NCI-H748 (cell line): Measurements from ENCODE around the gene PTGES.

Source experiments
- DNase-seq: peaks from one replicate; lab custom pipeline; 2025; ENCODE audit not compliant: unreplicated experiment; lab: John Stamatoyannopoulos, UW

PTGES gene

DNA sequence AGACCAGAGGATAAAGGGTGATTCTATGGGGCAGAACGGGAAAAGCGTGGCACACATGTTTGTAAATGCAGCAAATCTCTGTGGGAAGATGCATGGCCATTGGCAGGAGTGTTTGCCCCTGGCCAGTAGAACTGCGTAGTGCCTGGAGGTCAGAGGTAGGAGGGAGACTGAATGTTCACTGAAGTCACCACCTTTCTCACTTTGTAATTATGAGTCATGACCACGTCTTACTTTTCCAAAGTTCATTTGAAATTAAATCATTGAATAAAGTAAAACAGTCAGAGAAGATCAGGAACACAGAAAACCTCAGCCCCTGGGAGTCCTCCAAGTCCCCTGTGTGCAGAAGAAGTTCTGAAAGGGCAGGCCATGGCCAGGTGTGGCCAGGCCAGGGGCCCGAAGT, 4.6 kb downstream of the PTGES start:
- no peak for DNase-seq

DNA sequence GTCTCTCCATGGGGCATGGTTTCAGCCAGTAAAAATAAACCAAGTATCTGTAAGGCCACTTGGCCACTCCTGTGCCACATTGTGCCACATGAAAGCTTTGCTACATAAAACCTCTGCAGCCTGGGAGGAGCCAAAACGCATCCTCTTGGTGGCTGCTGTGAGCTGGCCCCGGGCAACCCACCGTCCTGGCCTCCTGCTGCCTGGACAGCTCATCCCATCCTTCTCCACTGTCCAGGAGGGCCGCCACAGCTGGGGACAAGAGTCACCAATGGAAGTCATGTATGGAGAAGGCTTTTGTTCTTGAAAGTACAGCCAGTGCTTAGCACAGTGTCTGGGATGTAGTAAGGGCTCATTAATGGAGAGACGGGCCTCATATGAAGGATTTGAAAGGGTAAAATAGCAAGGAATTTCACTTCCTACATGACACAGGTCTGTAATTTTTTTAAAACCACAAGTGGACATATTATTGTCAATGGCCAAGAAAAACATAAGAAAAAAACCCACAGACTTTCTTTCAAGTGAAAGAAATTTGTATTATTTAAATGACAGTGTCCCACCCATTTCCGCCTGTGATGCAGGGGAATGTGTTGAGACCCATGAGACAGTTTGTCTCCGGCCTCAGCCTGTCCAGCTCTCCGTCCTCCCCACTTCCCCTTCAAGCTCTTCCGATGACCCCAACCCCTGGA, 6.6 kb downstream of the PTGES start:
- DNase-seq, result no peak

DNA sequence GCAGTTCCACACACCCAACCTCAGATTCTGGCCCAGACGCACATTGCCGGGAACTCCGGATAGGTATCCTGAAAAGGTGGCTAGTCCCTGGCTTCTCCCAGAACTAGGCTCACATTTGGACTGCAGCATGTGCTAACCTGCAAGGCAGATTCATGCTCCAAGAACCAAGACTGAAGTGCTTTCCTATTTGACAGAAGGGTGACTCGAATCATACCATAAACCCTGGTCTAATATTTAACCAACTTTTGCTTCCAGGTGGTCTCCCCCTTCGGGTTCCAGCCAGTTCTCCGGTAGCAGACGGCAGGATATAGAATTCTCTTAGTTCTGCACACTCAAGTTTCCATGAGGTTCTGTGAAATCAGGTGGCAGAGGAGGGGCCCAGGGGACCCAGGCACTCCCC, 7.6 kb downstream of the PTGES start:
- no peak for DNase-seq

DNA sequence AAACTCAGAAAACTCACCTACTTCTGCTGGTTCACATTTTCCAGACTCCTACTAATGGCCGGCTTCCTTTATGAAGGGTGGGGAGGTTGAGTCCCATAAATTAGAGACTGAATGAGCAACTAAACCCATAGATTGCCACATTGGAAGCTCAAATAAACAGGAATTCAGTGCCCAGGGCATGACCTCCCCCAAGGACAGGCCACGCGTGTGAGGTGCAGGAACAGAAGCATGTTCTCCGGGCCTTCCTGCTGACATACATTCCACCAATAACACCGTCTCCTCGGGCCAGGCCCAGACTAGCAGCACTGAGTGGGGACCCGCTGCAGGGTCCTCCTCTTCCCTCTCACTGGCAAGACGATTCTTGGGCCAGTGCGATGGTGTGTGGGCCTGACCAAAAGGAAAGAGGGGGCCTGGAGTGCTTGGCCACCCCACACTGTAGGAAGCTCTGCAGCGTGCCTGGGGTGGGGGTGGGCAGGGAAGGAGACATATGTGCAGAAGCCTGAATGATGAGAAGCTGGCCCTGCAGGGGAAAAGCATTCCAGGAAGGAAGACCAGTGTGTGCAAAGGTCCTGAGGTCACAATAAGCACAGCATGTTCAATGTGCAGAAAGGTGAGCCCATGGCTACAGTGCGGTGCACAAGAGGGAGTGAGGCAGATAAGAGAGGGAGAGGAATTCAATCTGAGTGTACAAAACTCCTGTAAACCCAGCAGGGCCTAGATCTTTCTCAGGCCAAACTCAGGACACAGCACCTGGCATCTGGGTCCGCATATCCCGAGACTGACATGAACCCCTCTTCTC, 12.0 kb downstream of the PTGES start:
- no peak for DNase-seq

DNA sequence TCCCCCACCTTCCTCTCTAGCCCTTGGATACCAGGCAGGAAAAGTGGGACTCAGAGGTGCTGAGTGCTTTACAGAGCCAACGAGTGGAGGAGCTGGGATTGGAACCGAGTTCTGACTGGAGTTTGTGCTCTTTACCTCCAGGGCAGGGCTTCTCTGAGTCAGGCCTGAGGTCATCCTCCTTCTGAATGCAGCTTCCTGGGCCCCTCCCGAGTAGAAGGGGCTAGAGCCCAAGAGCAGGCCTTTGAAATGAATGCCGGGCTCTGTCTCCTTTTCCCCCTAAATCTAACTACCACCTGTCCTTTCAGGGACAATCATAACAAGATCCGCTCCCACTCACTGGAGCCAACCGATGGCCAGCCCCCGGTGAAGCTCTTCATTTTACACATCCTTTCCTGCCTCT, 12.7 kb downstream of the PTGES start:
- no peak for DNase-seq

DNA sequence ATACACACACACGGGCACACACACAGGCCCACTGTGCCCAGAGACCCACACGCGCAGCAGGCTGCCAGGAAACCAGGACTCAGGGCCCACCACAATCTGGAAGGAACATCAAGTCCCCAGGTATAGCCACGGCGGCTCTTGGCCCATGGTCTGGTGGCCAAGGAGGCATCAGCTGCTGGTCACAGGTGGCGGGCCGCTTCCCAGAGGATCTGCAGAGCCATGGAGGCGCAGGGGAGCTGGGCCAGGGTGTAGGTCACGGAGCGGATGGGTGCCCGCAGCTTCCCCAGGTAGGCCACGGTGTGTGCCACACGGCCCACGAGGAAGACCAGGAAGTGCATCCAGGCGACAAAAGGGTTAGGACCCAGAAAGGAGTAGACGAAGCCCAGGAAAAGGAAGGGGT, 13.4 kb downstream of the PTGES start:
- DNase-seq, result no peak

DNA sequence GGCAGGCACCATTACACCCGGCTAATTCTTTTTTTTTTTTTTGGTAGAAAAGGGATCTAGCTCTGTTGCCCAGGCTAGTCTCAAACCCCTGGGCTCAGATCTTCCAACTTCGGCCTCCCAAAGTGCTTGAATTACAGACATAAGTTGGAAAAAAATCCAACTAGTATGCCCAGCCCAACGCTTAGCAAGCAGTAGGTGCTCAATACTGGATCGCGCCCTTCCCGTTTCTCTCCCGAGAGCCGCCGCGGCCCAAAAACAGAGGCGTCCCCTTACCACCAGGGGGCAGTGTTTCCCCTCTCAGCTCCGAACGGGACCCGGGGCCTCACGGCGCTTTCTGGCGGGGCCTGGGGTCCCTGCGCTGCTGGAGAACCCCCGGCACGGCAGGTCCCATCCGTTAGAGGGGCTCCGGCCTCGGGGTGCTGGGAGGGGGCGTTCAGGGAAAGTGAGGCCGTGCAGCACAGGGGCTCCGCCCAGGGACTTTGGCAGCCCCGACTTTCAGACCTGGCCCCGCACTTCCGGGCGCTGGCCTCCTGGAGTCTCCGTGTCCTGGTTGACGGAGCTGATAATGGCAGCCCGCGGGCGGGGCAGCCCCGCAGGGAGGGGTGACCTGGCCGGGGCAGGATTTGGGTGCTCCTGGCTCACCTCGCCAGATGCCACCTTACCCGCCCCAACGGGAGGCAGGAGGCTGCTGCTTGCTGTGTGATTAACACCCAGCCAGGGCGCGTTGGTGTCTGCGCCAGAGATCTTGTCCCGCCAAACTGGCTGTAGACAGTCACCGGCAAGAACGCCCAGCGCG, 15.2 kb downstream of the PTGES start:
- DNase-seq, result peak; percentile 78

DNA sequence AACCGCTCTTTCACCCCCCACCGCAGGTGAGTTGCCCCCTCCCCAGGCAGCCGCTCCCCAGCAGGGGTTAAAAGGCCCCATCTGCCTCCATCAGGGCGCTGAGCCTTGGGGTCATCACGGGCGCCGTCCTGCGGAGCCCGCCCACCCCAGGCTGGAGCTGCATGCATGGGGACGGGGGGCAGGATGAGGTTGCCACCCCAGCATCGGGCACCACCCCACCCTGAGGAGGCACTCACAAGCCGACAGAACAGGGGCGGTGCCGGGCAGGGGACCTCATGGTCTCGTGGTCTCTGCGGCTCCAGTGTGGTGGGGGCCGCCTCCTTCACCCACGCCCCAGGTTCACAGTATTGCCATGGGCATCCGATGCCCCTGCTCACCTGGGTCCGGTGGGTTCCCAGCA, 16.5 kb downstream of the PTGES start:
- no peak for DNase-seq

DNA sequence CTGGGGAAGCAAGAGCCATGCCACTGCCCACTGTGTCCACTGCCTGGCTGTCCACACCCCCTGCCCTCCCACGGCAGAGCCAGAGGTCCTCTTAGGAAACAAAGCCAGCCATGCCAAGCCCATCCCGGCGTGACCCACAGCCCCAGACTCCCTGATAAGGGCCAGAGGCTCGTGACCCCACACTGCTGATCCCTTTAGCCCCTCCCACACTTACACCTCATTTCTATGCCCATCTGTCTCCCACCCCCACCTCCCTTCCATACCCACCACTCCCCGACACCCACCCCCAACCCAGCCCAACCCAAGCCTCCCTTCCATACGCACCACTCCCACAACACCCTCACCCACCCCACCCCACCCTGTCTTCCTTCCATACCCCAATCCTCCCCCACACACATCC, 17.3 kb downstream of the PTGES start:
- no peak for DNase-seq

DNA sequence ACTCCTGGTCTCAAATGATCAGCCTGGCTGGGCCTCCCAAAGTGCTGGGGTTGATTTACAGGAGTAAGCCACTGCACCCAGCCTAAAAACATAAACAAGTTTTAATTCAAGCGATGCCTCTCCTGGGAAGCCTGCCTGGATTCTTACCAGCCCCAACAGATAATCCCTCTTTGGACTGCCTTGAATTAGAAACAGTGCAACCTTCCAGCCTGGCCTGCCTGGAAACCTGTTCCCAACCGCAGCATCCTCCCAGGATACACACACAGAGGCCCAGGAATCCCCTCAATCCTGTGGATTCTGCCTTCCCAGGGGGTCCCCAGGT, 19.2 kb downstream of the PTGES start:
- DNase-seq, result no peak

DNA sequence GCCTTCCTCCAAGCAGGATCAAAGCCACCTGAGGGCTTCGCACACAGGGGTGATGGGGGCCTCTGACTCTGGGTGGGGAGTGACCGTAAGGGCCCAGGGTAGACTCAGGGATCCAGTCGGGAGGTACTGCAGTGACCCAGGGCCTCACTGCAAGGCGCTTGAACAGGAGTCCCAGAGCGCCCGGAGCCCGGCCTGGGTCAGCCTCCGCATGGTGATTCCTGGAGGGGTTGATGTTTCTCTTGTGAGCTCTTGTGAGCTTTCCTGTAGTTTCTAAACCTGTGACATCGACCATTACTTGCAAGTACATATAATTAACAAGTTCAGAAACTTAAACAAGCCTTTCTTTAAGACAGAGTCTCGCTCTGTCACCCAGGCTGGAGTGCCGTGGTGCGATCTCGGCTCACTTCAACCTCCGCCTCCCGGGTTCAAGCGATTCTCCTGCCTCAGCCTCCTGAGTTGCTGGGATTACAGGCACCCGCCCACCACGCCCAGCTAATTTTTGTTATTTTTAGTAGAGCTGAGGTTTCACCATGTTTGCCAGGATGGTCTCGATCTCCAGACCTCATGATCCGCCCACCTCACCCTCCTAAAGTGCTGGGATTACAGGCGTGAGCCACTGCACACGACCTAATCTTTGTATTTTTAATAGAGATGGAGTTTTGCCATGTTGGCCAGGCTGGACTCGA, 19.8 kb downstream of the PTGES start:
- DNase-seq, result no peak

DNA sequence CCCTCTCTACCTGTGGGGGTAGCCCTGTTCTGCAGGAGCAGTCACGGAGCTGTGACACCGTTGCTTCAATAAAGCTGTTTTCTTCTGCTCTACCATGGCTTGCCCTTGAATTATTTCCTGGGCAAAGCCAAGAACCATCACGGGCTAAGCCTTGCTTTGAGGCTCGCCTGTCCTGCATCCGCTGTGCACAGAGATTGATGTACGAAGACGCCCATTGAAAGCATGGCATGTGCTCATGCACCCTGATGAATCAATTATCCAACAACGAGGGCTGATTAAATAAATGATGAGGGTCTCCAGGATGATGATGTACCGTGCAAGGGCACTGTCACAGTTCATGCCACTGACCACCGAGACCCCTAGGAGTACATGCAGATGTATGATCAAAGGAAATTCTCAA, 20.7 kb downstream of the PTGES start:
- DNase-seq, result no peak

DNA sequence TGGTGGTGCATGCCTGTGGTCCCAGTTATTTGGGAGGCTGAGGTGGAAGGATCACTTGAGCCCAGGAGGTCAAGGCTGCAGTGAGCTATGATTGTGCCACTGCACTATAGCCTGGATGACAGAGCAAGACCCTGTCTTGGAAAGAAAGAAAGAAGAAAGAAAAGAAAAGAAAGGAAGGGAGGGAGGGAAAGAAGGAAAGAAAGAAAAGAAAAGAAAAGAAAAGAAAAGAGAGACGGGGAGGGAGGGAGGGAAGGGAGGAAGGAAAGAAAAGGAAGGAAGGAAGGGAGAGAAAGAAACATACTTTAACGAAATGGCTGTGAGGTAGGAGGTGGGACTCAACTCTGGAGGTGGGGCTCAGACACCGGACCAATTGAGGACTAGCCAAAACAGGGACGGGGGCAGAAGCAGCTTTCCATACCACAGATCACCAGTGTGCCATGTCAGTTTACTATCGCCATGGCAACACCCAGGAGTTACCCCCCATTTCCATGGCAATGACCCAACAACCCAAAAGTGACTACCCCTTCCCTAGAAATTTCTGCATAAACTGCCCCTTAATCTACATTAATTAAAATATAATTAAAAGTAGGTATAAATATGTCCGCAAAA, 21.3 kb downstream of the PTGES start:
- DNase-seq, result no peak

DNA sequence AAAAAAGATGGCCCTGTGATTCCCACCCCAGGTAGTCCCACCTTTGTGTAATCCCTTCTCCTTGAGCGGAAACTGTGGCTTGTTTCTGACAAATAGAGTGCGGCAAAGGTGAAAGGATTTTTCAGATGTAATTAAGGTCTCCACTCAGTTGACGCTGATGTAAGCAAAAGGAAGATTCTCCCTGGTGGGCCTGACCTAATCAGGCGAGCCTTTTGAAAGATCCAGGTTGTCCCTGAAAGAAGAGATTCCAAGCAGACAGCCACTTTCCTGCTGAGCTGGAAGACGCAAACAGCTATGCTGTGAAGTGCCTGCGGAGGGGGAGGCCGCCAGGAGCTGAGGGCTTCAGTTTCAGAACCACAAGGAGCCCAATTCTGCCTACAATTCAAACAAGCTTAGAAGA, 24.1 kb downstream of the PTGES start:
- no peak for DNase-seq

DNA sequence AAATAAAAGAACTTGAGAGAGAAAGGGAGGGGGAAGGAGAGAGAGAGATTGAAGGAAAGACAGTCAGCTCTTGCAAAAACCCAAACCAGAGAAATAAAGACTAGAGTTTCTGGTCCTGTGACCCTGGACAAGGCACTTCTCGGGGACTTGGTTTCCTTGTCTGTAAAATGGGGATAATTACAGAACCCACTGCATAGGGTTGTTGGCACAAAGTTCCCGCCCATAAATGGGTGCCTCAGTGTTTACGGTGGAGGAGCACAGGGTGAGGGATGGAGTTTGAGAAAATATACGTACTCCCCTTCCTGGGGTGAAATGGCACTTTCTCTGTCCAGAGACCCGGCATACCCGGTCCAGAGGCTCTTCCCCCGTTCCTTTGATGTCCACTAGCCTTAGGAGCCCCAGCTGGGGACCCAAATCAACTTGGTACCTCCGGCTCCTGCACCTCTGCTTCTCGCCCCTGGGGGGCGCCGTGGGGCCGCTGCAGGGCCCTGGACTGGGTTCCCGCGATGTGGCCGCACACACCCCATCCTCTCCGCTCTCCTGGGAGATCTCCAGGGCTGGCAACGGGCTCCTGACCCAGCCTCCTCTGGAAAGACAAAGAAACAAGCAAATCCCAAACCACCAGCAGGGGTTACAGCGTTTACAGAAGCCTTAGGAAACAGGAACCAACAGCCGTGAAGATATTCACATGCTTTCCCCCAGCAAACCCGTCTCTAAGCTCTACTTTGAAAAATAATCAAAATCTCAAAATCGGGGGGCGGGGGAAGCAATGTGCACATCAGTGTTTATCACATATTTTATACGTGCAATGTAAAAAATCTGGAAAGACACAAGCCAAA, 26.3 kb downstream of the PTGES start:
- DNase-seq, result peak; percentile 78

DNA sequence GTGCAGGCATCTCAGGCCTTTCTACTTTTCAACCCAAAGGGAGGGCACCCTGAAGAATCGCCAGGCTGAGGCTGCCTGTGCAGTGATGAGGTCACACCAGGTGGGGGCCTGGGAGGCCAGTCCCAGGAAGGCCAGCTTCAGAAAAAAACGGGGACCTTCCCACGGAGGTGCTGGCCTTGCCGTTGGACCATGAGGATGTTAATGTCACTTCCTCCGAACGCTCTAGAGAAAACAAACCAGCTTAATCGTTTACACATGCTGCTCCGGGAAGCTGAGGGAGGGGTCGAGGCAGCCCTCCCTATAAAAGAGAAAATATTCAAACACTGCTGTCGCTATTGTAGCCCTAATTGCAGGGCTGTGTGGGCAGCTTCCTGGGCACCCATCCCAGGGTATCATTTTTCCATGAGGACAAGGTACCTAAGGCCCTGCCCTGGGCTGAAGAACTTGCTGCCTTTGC, 27.0 kb downstream of the PTGES start:
- peak; percentile 22 for DNase-seq

DNA sequence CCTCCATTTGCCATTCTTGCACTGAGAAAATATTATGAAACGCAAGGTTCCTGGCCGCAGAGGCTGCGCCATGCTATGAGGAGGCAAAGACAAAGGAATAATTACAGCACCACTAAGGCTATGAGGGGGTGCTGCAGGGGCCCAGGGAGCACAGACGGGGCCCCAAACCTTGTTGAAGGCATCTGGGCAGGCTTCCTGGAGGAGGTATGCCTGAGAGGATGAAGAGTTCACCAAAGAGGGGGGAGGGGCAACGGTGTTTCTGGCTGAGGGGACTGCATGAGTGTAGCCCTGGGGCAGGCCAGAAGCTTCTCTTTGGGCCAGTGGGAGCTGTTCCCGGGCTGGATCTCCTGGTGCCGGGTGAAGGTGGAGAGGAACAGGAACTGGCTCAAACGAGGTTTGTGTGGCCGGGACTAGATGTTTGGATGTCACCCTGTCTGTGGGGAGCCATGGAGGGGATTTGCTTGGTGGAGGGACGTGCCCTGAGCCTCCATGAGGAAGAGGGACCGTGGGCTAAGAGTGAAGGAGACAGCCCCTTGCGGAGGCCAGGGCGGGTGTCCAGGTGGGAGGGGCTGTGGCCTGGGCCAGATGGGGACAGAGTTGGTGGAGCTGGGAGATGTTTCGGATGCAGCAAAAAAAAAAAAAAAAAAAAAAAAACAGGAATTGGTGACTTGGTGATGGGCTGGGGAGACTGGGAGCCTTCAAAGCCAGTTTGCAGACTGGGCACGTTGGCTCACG, 28.2 kb downstream of the PTGES start:
- DNase-seq, result no peak

DNA sequence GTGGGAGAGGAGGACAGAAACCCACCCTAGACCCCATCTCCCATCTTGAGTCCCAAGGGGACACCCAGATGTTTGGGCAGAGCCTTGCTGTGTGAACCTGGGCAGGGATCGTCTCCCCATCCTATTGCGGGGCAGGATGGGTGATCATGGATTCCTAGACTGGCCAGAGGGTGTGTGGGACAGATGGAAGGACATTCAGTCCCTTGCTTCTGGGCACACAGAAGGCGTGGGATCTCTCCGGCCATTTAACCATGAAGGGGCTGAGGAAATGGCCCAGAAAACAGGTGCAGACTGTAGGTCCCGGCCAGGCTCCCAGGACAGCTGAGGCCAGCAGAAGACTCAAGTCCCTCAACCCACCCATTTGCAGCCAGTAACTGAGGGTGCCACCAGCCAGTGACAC, 29.9 kb downstream of the PTGES start:
- no peak for DNase-seq

DNA sequence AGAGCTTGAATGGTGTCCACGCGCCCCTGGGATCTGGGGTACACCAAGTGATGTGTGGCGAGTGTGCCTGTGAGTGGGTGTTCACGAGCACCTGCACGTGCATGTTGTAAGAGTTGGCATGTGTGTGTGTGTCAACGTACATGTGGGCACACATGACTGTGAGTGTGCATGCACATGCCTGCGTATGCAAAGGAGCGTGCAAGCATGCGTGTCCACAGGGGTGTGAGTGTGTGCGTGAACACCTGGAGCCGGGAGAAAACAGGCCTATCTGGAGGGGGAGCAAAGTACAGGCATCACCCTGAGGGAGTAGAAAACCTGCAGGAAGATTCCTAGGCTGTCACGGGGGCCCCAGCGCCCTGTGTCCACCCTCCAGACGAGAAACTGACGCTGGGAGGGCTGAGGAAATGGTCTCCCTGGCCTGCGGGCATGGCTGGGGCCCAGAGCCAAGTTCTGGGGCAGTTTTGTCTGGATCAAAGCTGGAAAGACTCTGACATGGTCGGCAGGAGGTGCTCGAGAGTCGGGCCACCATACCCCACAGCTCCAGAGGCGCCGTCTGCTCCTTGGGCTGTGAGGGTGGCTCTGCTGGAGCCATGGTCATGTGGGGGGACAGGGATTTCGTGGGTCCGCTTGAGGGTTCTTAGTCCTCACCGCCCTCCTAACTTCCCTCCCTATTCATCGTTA, 31.8 kb downstream of the PTGES start:
- DNase-seq, result no peak
